Testis (tissue), 2 donors: ENCODE measurements around the gene GNMT.

ENCODE experiments used
- POLR2A ChIP-seq: fragments of 450-650 bp; IDR thresholded peaks from one replicate; pipeline ENCODE4 v1.6.1; 2017; ENCODE audit warnings: antibody characterized with exemption, mild to moderate bottlenecking, moderate library complexity
- TF ChIP-seq, protein P1 (sequence below), 3 experiments: fragments of 450-650 bp in 2 of 3; fragments of 200-600 bp in 1 of 3; sonication (generic) in 1 of 3; IDR thresholded peaks; one replicate each; pipeline ENCODE4 v1.5.1; 2016 to 2019; ENCODE audit warnings: antibody characterized with exemption in 3 of 3, mild to moderate bottlenecking in 2 of 3, moderate library complexity in 1 of 3

DNA sequence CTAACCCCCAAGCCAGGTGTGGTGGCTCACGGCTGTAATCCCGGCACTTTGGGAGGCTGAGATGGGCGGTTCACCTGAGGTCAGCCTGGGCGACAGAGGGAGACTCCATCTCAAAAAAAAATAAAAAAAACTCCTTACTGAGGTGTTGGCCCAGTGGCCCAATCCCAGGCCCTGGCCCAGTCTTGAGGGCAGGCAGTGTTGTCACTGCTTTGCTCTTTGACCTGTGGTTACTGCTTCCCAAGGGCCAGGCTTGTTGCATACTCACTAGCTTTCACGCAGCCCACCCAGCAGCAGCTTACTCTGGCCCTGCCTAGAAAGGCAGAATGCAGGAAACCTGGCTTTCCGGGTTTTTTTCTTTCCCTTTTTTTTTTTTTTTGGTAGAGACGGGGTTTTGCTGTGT lies 18.1 kb upstream of the GNMT start:
- TF ChIP-seq, protein P1, sequence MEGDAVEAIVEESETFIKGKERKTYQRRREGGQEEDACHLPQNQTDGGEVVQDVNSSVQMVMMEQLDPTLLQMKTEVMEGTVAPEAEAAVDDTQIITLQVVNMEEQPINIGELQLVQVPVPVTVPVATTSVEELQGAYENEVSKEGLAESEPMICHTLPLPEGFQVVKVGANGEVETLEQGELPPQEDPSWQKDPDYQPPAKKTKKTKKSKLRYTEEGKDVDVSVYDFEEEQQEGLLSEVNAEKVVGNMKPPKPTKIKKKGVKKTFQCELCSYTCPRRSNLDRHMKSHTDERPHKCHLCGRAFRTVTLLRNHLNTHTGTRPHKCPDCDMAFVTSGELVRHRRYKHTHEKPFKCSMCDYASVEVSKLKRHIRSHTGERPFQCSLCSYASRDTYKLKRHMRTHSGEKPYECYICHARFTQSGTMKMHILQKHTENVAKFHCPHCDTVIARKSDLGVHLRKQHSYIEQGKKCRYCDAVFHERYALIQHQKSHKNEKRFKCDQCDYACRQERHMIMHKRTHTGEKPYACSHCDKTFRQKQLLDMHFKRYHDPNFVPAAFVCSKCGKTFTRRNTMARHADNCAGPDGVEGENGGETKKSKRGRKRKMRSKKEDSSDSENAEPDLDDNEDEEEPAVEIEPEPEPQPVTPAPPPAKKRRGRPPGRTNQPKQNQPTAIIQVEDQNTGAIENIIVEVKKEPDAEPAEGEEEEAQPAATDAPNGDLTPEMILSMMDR (IDR thresholded peaks at IDR 0.05): no peak
- no peak for TF ChIP-seq POLR2A
